GM11168 (cell line): ENCODE results near the gene MINK1.

ENCODE experiments used
- in situ Hi-C: fragments of 300-500 bp; cut with MboI; formaldehyde crosslinking; loops from one replicate; pipeline ENCODE4 v1.12.0; 2022; ENCODE audit warnings: low sequenced_read_pairs; ENCODE audit not compliant: unreplicated experiment

The MINK1 gene

DNA sequence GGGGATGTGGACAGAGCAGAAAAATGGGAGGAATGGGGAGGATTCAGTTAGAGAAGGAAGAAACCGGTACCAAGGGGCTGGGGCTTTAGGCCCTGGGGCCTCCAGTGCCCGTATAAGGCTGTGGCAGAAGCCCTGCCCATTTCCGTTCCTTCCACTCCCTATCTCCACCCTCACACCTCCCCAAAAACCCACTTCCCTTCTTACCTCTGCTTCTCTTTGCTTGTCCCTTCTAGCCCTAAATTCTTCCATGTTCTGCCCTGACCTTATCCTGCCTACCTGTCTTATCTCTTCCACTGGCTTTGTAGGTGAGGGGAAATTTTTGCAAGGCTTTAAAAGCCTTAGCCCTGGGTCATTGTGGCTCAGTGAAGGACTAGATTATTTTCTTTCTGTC lies 111.0 kb downstream of the MINK1 start:
- in situ Hi-C loops: no loop called here

DNA sequence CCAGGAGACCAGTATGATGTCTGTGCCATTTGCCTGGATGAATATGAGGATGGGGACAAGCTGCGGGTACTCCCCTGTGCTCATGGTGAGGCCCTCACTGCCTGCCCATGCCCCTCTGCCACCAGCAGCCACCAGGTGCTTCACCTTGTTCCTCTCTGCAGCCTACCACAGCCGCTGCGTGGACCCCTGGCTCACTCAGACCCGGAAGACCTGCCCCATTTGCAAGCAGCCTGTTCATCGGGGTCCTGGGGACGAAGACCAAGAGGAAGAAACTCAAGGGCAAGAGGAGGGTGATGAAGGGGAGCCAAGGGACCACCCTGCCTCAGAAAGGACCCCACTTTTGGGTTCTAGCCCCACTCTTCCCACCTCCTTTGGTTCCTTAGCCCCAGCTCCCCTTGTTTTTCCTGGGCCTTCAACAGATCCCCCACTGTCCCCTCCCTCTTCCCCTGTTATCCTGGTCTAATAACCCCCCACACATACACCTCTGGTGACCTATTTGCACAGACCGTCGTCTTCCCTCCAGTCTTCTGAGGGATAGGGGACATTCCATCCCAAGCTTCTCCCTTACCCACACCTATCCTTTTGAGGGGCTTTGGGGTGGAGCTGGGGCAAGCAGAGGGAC lies 111.5 kb downstream of the MINK1 start:
- in situ Hi-C loops: no loop called here

DNA sequence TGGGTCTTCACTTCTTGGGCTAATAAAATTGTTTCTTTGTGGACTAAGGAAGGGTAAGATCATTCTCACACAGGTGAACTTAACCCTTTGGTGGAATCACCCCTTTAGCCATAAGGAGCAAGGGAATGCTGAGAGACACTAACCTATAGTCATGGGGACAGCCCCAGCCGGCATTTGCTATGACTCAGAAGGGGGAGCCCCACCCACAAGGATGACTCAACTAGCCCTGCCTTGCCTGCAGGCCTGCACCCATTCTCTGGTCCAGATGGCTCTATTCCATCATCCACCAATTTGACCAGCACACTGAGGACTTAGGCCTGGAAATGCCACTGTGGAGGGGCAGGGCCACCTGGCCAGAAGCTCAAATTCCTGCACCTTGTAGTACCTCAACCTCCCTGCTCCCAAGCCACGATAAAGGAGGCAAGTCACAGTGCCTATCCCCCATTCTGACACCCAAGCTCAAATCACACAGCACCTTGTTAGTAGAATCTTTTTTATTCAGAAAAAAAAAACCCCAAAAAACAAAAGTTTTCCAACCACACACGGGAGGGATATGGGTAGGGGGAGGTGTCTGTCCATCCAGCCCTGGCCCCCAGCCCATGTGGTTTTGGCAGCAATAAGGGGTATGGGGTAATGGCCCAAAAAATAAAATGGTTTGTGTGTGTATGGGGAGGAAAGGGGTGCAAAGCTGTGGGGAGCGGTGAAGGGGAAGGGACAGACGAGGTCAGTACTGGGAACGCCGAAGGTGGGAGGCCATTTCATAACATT lies 112.2 kb downstream of the MINK1 start:
- in situ Hi-C loops: no loop called here

GRCh38 chr17:4945944-4946280 lies 112.8 kb downstream of the MINK1 start:
- in situ Hi-C loops: no loop called here

DNA sequence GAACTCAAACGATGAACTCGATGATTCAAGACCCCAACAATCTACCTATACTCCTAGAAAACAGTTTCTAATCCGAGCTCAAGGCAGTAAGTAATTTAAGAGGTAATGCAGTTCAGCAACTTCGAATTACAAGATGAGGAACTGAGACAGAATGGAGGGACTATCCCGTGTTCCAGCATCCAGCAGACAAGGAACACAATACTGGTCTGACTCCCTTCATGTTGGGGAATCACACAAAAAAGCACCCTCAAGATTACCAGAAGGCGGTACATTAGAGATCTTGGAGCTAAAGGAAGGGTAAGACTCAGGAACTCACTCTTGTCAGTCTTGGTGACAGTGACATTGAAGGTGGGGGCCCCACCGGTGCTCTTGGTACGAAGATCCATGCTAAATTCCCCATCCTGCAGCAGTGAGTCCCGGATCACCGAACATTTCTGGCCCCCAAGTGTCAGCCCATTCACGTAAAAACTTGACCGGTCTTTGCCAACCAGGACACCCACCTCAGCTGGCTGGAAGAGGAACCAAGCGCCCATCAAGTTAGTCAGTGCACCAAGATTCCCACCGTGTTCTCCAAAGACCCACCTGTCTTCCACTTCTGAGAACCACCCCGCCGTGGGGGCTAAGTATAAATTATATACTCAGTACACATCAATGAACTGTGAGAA lies 113.3 kb downstream of the MINK1 start:
- in situ Hi-C loops: no loop called here

DNA sequence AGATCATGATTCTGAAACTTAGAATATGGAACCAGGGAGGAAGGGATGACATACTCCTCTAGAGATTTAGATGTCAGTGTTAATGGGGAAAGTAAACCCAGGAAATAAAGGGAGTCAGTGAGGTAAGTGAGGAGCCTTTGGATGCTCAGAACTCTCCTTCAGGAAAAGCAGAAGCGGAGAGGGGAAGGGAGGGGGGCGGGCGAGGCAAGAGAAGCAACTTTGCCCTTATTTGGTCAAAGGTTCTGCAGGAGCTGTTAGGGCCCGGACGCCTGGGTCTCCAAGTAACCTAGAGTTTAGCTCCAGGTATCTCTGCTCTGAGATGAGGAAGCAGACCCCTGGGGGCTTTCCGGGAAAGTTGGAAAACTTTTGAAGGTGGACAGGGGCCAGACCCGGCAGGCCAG lies 113.9 kb downstream of the MINK1 start:
- in situ Hi-C loops: no loop called here
